H9 (cell line): Measurements from ENCODE around the gene CDK14. TPM values are rescaled to one million over a fixed set of nuclear protein-coding genes. Genes with fewer than 3 reads are reported as not detected.

Experiments used
- DNase-seq: peaks from one replicate; pipeline ENCODE4 v3.0.0-alpha.2; 2017
- H2AFZ ChIP-seq: one replicate; pipeline ENCODE4 v1.6.1; 2013; ENCODE audit warnings: mild to moderate bottlenecking, low read length, control low read depth, moderate library complexity
- H2AK5ac ChIP-seq: 2 replicates; pipeline ENCODE4 v1.6.1; 2013; ENCODE audit warnings: low read length, control low read depth, mixed read lengths; ENCODE audit not compliant: insufficient read length
- H2BK120ac ChIP-seq: one replicate; pipeline ENCODE4 v1.6.1; 2013; ENCODE audit warnings: low read depth, mild to moderate bottlenecking, low read length, control low read depth, inconsistent platforms; ENCODE audit not compliant: poor library complexity, severe bottlenecking
- H2BK12ac ChIP-seq: 2 replicates; pipeline ENCODE4 v1.6.1; 2013; ENCODE audit warnings: low read length, control low read depth, mixed read lengths, low read depth; ENCODE audit not compliant: insufficient read length
- H2BK15ac ChIP-seq: 2 replicates; pipeline ENCODE4 v1.6.1; 2013; ENCODE audit warnings: low read depth, low read length, control low read depth
- H2BK20ac ChIP-seq: one replicate; pipeline ENCODE4 v1.6.1; 2013; ENCODE audit warnings: low read depth, mild to moderate bottlenecking, low read length, control low read depth, inconsistent platforms; ENCODE audit not compliant: poor library complexity, severe bottlenecking
- H2BK5ac ChIP-seq: 2 replicates; pipeline ENCODE4 v1.6.1; 2013; ENCODE audit warnings: low read length, control low read depth, mixed read lengths; ENCODE audit not compliant: insufficient read length
- H3K14ac ChIP-seq: 2 replicates; pipeline ENCODE4 v1.6.1; 2013; ENCODE audit warnings: low read length, control low read depth; ENCODE audit not compliant: insufficient read depth
- H3K18ac ChIP-seq: 2 replicates; pipeline ENCODE4 v1.6.1; 2013; ENCODE audit warnings: low read depth, mild to moderate bottlenecking, mixed read lengths, low read length, control low read depth; ENCODE audit not compliant: insufficient read length
- H3K23ac ChIP-seq: 2 replicates; pipeline ENCODE4 v1.6.1; 2013; ENCODE audit warnings: low read length, control low read depth, mixed read lengths, low read depth; ENCODE audit not compliant: insufficient read length
- H3K23me2 ChIP-seq: 2 replicates; pipeline ENCODE4 v1.6.1; 2013; ENCODE audit warnings: low read depth, mild to moderate bottlenecking, mixed read lengths, low read length, control low read depth; ENCODE audit not compliant: insufficient read length, poor library complexity, severe bottlenecking
- H3K27ac ChIP-seq: 2 replicates; pipeline ENCODE4 v1.5.1; 2013; ENCODE audit warnings: low read length, control low read depth, mixed read lengths, low read depth; ENCODE audit not compliant: insufficient read length
- H3K27me3 ChIP-seq: 2 replicates; pipeline ENCODE4 v1.6.1; 2013; ENCODE audit warnings: low read length, control low read depth, inconsistent platforms; ENCODE audit not compliant: insufficient read depth
- H3K4ac ChIP-seq: 2 replicates; pipeline ENCODE4 v1.6.1; 2013; ENCODE audit warnings: low read depth, mild to moderate bottlenecking, control low read depth, inconsistent platforms, low read length, moderate library complexity
- H3K4me1 ChIP-seq: 2 replicates; pipeline ENCODE4 v1.6.1; 2013; ENCODE audit warnings: low read length, control low read depth, inconsistent platforms; ENCODE audit not compliant: insufficient read depth
- H3K4me2 ChIP-seq: 2 replicates; pipeline ENCODE4 v1.6.1; 2013; ENCODE audit warnings: low read length, control low read depth, mixed read lengths; ENCODE audit not compliant: insufficient read length, insufficient read depth
- H3K56ac ChIP-seq: 2 replicates; pipeline ENCODE4 v1.6.1; 2013; ENCODE audit warnings: low read depth, mild to moderate bottlenecking, mixed read lengths, low read length, control low read depth; ENCODE audit not compliant: insufficient read length
- H3K79me1 ChIP-seq: 2 replicates; pipeline ENCODE4 v1.6.1; 2013; ENCODE audit warnings: low read depth, mild to moderate bottlenecking, moderate library complexity, low read length, control low read depth, inconsistent platforms; ENCODE audit not compliant: insufficient read depth, poor library complexity, severe bottlenecking
- H3K79me2 ChIP-seq: 2 replicates; pipeline ENCODE4 v1.6.1; 2013; ENCODE audit warnings: low read length, control low read depth, inconsistent platforms; ENCODE audit not compliant: insufficient read depth
- H3K9ac ChIP-seq: 2 replicates; pipeline ENCODE4 v1.6.1; 2013; ENCODE audit warnings: low read length, control low read depth, mixed read lengths; ENCODE audit not compliant: insufficient read length; ENCODE audit errors: extremely low read depth
- H3K9me3 ChIP-seq: one replicate; pipeline ENCODE4 v1.6.1; 2013; ENCODE audit warnings: low read depth, low read length, inconsistent platforms; ENCODE audit not compliant: control insufficient read depth
- H3T11ph ChIP-seq: one replicate; pipeline ENCODE4 v1.6.1; 2013; ENCODE audit warnings: mild to moderate bottlenecking, low read length, control low read depth, inconsistent platforms
- H4K20me1 ChIP-seq: one replicate; pipeline ENCODE4 v1.6.1; 2013; ENCODE audit not compliant: control insufficient read depth, insufficient read length, insufficient read depth
- H4K5ac ChIP-seq: 2 replicates; pipeline ENCODE4 v1.6.1; 2013; ENCODE audit warnings: low read depth, mild to moderate bottlenecking, mixed read lengths, low read length, control low read depth; ENCODE audit not compliant: insufficient read length
- H4K8ac ChIP-seq: replicated peaks from 2 replicates; pipeline ENCODE4 v1.6.1; 2013; ENCODE audit warnings: low read length, control low read depth, mixed read lengths, low read depth; ENCODE audit not compliant: insufficient read length
- H4K91ac ChIP-seq: 2 replicates; pipeline ENCODE4 v1.6.1; 2013; ENCODE audit warnings: low read depth, mild to moderate bottlenecking, moderate library complexity, mixed read lengths, low read length, control low read depth; ENCODE audit not compliant: insufficient read length
- H3K27ac Mint-ChIP-seq, 3 experiments: 2 replicates in 2 of 3; 3 replicates in 1 of 3; pipeline ENCODE4 v1.8.0; 2020 to 2021; ENCODE audit warnings: mixed read lengths in 3 of 3, mild to moderate bottlenecking in 1 of 3, moderate library complexity in 1 of 3
- H3K27me3 Mint-ChIP-seq: 2 replicates; pipeline ENCODE4 v1.8.0; 2021; ENCODE audit warnings: low read depth, mild to moderate bottlenecking, moderate library complexity, mixed read lengths
- H3K36me3 Mint-ChIP-seq, 3 experiments: 2 replicates in 2 of 3; 3 replicates in 1 of 3; pipeline ENCODE4 v1.8.0; 2020 to 2021; ENCODE audit warnings: low read depth in 3 of 3, mixed read lengths in 3 of 3; ENCODE audit not compliant: insufficient read depth in 1 of 3
- H3K4me1 Mint-ChIP-seq, 2 experiments: 2 replicates each; pipeline ENCODE4 v1.8.0; 2020; ENCODE audit warnings: mixed read lengths in 2 of 2
- H3K4me3 Mint-ChIP-seq, 2 experiments: 2 replicates in 1 of 2; 3 replicates in 1 of 2; pipeline ENCODE4 v1.8.0; 2020 to 2021; ENCODE audit warnings: mild to moderate bottlenecking in 2 of 2, mixed read lengths in 2 of 2, moderate library complexity in 1 of 2
- H3K9me3 Mint-ChIP-seq, 2 experiments: 2 replicates in 1 of 2; 3 replicates in 1 of 2; pipeline ENCODE4 v1.8.0; 2020; ENCODE audit warnings: mild to moderate bottlenecking in 2 of 2, mixed read lengths in 2 of 2, moderate library complexity in 1 of 2
- CTCF ChIP-seq: fragments of 200-600 bp; sonication (generic); conservative IDR thresholded peaks from 3 replicates; pipeline ENCODE4 v1.8.0; 2021; ENCODE audit warnings: antibody characterized with exemption, mild to moderate bottlenecking
- WGBS: extraction: QIAGEN DNeasy Blood & Tissue Kit; methylation state at CpG from one replicate; pipeline ENCODE4 v1.1.7; 2013; ENCODE audit warnings: missing lambda C conversion rate, low lambda C conversion rate, mixed read lengths; ENCODE audit not compliant: insufficient read length; ENCODE audit errors: extremely low coverage; 5-methylcytosine and 5-hydroxymethylcytosine counted together
- total RNA-seq: library from RNA; stranded (reverse); gene quantifications from 2 replicates; pipeline ENCODE4 v1.2.1, GENCODE V29; 2021

Gene CDK14
- total RNA-seq, 1 experiment from 2014 or later = 23.9 TPM

DNA sequence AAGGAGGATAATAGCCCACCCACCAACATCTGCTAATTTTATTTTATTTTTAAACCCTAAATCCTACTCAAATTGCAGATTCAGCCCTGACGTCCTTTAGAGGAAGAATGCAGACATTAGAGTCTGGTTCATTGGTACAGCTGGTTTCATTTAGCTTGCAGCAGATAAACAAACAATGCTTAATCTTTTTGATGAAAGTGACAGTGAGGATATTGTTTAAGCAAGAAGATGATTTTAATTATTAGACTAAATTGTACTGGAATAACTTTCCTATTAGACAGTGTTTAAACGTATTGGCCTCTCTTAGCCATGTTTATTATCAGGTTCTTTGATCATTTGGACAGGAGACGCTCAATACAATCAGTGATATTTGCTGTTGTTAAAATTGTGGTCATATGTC is 164.8 kb downstream of the CDK14 start:
- no peak overlapping the region for H3K14ac ChIP-seq
- no peak overlapping the region for H3K4ac ChIP-seq
- Mint-ChIP-seq H3K36me3 (no peaks in the 10 kb centered on the region; a peak in 2 of 7 replicates), H3K27ac (no peak overlapping the region), H3K4me1 (peaks cover 21 to 28% of the 10 kb centered on the region in 2 experiments), H3K4me3 (no peak overlapping the region), H3K27me3 (no peaks in the 10 kb centered on the region), H3K9me3 (no peaks in the 10 kb centered on the region)
- H2AFZ ChIP-seq = no peak overlapping the region
- no peak overlapping the region for H4K5ac ChIP-seq
- no peak overlapping the region for H3K18ac ChIP-seq
- no peak overlapping the region for H3K23ac ChIP-seq
- H2AK5ac ChIP-seq = no peak overlapping the region
- H3K27me3 ChIP-seq = no peaks in the 10 kb centered on the region
- H2BK120ac ChIP-seq = no peak overlapping the region
- H2BK12ac ChIP-seq = no peak overlapping the region
- H3K4me2 ChIP-seq = no peak overlapping the region
- H4K8ac ChIP-seq = no peak overlapping the region
- H3K79me2 ChIP-seq = no peaks in the 10 kb centered on the region
- H2BK20ac ChIP-seq = no peak overlapping the region
- no peak for DNase-seq
- no peak overlapping the region for H3T11ph ChIP-seq
- WGBS = no CpG with 5 or more reads among the region's 3 CpGs
- no peak overlapping the region for H2BK15ac ChIP-seq
- H2BK5ac ChIP-seq = no peak overlapping the region
- H3K9ac ChIP-seq = no peak overlapping the region
- peaks cover 3% of the 10 kb centered on the region; the same call in 1 of the 2 replicates for H3K4me1 ChIP-seq
- no peak overlapping the region for H3K27ac ChIP-seq
- H3K9me3 ChIP-seq = no peaks in the 10 kb centered on the region
- no peaks in the 10 kb centered on the region for H3K23me2 ChIP-seq
- no peaks in the 10 kb centered on the region for H4K20me1 ChIP-seq
- no peaks in the 10 kb centered on the region for H3K79me1 ChIP-seq
- no peak overlapping the region for H3K56ac ChIP-seq
- H4K91ac ChIP-seq = no peak overlapping the region
- TF ChIP-seq CTCF = no peak
